ENCODE results near the gene PDGFB. TPM values are rescaled to one million over a fixed set of nuclear protein-coding genes. Genes with fewer than 3 reads are reported as not detected.

The PDGFB gene
- total RNA-seq, 1 experiment from 2014 or later = 13.1 TPM

DNA sequence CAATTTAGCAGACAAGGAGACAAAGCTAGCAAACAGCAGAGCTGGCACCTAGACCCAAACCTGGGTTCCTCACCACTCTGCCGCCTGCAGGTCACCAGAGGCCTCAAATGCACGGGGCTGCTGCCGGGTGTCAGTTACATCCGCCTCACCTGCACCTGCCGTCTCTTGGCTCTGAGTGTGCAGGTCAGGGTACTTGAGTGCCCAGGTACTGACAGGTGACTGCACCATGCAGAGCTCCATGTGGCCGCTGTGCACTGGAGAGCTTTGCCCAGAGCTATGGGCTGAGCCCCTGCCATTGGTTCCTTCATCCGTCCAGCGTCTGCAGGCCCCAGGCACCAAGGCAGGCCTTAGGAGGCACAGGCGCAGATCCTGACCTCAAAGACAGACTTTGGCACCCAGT, 35.0 kb downstream of the PDGFB start (continued):
- no peak for TF ChIP-seq TCF7L2 (IDR thresholded peaks at IDR 0.05; ENCODE audit: borderline replicate concordance, extremely low read depth, insufficient read depth, insufficient read length)
- TF ChIP-seq ELF1 (IDR thresholded peaks at IDR 0.05; ENCODE audit: borderline replicate concordance, low read depth) = no peak
- TF ChIP-seq, protein P1, sequence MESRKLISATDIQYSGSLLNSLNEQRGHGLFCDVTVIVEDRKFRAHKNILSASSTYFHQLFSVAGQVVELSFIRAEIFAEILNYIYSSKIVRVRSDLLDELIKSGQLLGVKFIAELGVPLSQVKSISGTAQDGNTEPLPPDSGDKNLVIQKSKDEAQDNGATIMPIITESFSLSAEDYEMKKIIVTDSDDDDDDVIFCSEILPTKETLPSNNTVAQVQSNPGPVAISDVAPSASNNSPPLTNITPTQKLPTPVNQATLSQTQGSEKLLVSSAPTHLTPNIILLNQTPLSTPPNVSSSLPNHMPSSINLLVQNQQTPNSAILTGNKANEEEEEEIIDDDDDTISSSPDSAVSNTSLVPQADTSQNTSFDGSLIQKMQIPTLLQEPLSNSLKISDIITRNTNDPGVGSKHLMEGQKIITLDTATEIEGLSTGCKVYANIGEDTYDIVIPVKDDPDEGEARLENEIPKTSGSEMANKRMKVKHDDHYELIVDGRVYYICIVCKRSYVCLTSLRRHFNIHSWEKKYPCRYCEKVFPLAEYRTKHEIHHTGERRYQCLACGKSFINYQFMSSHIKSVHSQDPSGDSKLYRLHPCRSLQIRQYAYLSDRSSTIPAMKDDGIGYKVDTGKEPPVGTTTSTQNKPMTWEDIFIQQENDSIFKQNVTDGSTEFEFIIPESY (IDR thresholded peaks at IDR 0.05; ENCODE audit: extremely low read depth, insufficient replicate concordance, low read length) = no peak
- no peak for TF ChIP-seq RAD21 (IDR thresholded peaks at IDR 0.05; ENCODE audit: low read depth)
- TF ChIP-seq, protein P2, sequence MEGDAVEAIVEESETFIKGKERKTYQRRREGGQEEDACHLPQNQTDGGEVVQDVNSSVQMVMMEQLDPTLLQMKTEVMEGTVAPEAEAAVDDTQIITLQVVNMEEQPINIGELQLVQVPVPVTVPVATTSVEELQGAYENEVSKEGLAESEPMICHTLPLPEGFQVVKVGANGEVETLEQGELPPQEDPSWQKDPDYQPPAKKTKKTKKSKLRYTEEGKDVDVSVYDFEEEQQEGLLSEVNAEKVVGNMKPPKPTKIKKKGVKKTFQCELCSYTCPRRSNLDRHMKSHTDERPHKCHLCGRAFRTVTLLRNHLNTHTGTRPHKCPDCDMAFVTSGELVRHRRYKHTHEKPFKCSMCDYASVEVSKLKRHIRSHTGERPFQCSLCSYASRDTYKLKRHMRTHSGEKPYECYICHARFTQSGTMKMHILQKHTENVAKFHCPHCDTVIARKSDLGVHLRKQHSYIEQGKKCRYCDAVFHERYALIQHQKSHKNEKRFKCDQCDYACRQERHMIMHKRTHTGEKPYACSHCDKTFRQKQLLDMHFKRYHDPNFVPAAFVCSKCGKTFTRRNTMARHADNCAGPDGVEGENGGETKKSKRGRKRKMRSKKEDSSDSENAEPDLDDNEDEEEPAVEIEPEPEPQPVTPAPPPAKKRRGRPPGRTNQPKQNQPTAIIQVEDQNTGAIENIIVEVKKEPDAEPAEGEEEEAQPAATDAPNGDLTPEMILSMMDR (IDR thresholded peaks at IDR 0.05 in 2 of 3, conservative IDR thresholded peaks at IDR 0.05 in 1 of 3; ENCODE audit: borderline replicate concordance in 1 of 3, insufficient read depth in 1 of 3, low read depth in 2 of 3, low read length in 2 of 3) = no peak

DNA sequence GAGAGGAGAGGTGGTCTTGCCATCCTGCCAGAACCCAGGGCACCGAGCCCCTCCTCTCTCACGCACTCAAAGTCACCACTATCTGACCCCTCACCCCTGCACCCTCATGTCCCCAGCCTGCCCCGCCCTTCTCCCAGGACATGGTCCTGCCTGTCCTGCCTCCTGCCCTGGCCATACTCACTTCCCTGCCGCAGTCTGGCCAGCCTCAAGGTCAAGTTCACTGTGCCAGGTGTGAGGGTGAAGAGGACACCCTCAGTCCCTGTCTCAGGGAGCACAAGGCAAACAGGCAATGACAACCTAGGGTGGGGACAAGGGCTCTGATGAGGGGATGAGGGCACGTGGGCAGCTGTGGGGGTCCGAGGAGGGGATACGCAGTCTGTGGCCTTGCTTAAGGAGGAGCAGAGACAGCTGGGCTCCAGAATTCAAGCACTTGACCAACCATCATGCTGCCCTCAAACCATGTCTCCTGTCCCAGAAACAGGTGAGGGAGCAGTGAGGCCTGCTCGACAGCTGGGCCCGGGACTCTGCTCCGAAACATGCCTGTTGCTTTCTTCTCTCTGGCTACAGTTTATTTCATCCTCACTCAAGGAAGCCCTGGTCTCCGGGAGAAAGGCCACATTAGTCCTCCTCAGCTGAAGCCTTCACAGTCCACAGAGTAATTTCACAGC, 36.6 kb downstream of the PDGFB start:
- DNase-seq (ENCODE audit: low read depth, low spot score) = no peak
- Histone ChIP-seq H3K9me3 (ENCODE audit: control insufficient read depth in 1 of 2, insufficient read depth in 1 of 2, low read depth in 1 of 2, low read length in 2 of 2) (no peaks in the 10 kb centered on the region), H3K36me3 (ENCODE audit: control insufficient read depth in 1 of 2, insufficient read depth in 2 of 2, low read length in 2 of 2) (no peaks in the 10 kb centered on the region), H2AFZ (ENCODE audit: low read depth, low read length, poor library complexity, severe bottlenecking) (no peak overlapping the region), H4K20me1 (ENCODE audit: insufficient read depth) (no peaks in the 10 kb centered on the region), H3K79me2 (ENCODE audit: insufficient read depth, low read length) (no peaks in the 10 kb centered on the region), H3K9ac (ENCODE audit: low read length) (no peak overlapping the region), H3K27ac (ENCODE audit: low read depth, low read length) (no peak overlapping the region), H3K27me3 (ENCODE audit: insufficient read depth, low read length) (no peaks in the 10 kb centered on the region), H3K4me1 (ENCODE audit: control insufficient read depth in 1 of 2, insufficient read depth in 2 of 2, low read length in 2 of 2) (peaks cover 43 to 69% of the 10 kb centered on the region in 2 experiments), H3K4me3 (replicated peaks in 1 of 2; ENCODE audit: low read depth in 1 of 2, low read length in 2 of 2) (no peak overlapping the region), H3K9me2 (ENCODE audit: insufficient read depth) (no peaks in the 10 kb centered on the region), H3K4me2 (ENCODE audit: low read length) (no peak overlapping the region)
- POLR2A ChIA-PET = no interaction called here
- intact Hi-C loops (cut with micrococcal nuclease) = loop anchor here (5.0 kb wide), 1 partner anchor 36 kb away; no protein-coding TSS in a partner anchor
- CTCF ChIA-PET = no interaction called here
- TF ChIP-seq, protein P3, sequence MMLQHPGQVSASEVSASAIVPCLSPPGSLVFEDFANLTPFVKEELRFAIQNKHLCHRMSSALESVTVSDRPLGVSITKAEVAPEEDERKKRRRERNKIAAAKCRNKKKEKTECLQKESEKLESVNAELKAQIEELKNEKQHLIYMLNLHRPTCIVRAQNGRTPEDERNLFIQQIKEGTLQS (IDR thresholded peaks at IDR 0.05) = no peak
- TF ChIP-seq FOSL1 (IDR thresholded peaks at IDR 0.05; ENCODE audit: low read depth) = no peak
- no peak for TF ChIP-seq YY1 (IDR thresholded peaks at IDR 0.05; ENCODE audit: extremely low read depth, insufficient replicate concordance, low read depth, low read length)
- TF ChIP-seq TCF7L2 (IDR thresholded peaks at IDR 0.05; ENCODE audit: borderline replicate concordance, extremely low read depth, insufficient read depth, insufficient read length) = no peak
- TF ChIP-seq EZH2phosphoT487 (IDR thresholded peaks at IDR 0.05; ENCODE audit: borderline replicate concordance) = no peak
- no peak for TF ChIP-seq POLR2A (IDR thresholded peaks at IDR 0.05; ENCODE audit: borderline replicate concordance, extremely low read depth, insufficient read depth, insufficient read length)
- TF ChIP-seq, protein P4, sequence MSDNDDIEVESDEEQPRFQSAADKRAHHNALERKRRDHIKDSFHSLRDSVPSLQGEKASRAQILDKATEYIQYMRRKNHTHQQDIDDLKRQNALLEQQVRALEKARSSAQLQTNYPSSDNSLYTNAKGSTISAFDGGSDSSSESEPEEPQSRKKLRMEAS (IDR thresholded peaks at IDR 0.05) = no peak
- TF ChIP-seq JUND (IDR thresholded peaks at IDR 0.05) = no peak
- no peak for TF ChIP-seq RAD21 (IDR thresholded peaks at IDR 0.05; ENCODE audit: low read depth)
- TF ChIP-seq CBX3 (IDR thresholded peaks at IDR 0.05; ENCODE audit: low read depth) = no peak
- TF ChIP-seq SIN3A (IDR thresholded peaks at IDR 0.05; ENCODE audit: low read depth) = no peak
- no peak for TF ChIP-seq EGR1 (IDR thresholded peaks at IDR 0.05; ENCODE audit: low read depth)
- TF ChIP-seq ELF1 (IDR thresholded peaks at IDR 0.05; ENCODE audit: borderline replicate concordance, low read depth) = no peak
- BruUV-seq (replicated peaks) = no TSS peak
- RAD21 ChIA-PET (ENCODE audit: low non-redundant PET in 1 of 2, low total read pairs in 2 of 2, uncharacterized antibody in 2 of 2, unreplicated experiment in 2 of 2) = no interaction called here
- no peak for ATAC-seq

Data from HCT116 (cell line).